GM18870 (cell line): ENCODE measurements around the gene APMAP.

Source experiments
- ATAC-seq: cut with Tn5 transposase; IDR thresholded peaks from one replicate; pipeline ENCODE4 v1.9.1; 2021; ENCODE audit warnings: moderate library complexity; ENCODE audit not compliant: unreplicated experiment

The APMAP gene, protein sequence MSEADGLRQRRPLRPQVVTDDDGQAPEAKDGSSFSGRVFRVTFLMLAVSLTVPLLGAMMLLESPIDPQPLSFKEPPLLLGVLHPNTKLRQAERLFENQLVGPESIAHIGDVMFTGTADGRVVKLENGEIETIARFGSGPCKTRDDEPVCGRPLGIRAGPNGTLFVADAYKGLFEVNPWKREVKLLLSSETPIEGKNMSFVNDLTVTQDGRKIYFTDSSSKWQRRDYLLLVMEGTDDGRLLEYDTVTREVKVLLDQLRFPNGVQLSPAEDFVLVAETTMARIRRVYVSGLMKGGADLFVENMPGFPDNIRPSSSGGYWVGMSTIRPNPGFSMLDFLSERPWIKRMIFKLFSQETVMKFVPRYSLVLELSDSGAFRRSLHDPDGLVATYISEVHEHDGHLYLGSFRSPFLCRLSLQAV

DNA sequence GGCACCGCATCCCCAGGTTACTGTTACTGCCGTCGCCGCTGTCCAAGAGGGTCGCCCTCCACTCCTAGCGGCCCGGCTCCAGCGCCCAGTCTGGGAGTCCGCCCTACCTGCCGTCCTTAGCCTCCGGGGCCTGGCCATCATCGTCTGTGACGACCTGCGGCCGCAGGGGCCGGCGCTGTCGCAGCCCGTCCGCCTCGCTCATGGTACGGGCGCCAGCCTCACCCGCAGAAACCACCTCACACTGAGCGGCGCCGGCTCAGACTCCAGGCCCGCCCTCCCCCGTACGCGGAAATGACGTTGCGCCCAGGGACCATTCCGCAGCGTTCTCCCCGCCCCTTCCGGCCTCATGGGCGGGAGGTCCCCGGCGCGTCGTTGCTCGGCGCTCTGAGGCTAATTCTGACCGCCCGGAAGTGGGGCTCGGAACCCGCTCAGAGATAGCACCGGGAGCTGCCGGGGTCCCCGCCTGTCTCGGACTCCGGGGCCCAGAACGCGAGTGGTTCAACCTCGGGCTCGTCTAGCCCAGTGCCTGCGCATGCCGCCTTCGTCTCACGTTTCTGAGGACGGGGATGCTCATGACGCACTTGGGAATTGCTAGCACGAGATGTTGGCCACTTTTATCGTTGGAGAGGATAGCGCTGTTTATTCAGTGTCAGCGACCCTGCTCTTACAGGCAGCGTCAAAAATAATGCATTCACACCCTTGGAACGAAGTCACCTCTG is at the start of gene APMAP:
Gene APMAP, minus strand, starts transcription at position 265 of the 719 bp plus-strand sequence. Its CDS starts 63 bp downstream, at position 202.
- peak; percentile 93 for ATAC-seq

DNA sequence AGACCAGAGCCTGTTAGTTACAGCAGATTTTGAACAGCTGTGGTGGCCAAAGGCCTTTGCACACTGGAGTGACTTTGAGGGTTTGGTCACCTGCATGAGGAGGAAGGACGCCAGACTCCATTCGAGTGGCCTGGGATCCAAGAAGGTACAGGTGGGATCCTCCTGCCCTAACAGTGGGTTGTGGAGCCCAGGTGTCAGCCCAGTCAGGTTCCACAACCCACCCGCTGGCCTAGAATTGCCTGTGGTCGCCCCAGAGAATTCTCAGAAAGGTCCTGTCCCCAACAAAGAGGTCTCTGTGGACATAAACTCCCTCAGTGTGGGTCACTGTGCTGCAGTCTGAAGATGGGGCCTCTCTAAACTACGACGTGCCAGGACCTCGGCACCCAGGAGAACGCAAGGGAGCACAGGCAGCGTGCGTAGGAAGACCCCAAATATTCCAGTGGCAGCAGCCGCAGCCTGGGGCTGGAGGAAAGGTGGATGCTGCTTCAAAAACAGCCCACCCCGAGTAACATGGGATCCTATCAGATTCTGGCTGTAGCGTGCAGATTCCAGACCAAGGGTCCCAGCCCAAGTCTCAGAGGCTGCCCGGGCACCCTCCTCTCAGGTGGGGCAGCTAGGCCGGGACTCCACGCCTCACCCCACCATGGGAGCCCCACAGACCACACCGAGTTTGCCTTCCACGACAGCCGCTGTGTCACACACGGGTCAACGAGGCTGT is 49.4 kb upstream of the APMAP start:
- no peak for ATAC-seq

DNA sequence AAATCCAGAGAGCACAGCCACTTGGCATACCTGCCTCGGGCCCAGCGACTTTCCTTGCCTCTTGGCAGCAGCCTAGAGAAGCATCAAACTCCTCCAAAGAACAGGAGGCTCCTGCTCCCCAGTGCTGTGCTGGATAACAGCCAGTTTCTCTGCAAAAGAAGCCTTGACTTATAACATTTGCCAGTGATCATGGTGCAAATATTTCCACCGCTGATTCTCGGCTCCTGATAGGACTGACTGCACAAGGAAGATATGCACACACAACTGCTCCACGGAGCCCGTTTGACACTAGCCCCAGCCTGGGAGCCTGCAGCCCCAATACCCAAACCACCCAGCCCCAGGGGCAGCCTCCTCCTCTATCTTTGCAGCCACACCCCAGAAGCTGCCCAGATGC is 47.9 kb upstream of the APMAP start:
- no peak for ATAC-seq

DNA sequence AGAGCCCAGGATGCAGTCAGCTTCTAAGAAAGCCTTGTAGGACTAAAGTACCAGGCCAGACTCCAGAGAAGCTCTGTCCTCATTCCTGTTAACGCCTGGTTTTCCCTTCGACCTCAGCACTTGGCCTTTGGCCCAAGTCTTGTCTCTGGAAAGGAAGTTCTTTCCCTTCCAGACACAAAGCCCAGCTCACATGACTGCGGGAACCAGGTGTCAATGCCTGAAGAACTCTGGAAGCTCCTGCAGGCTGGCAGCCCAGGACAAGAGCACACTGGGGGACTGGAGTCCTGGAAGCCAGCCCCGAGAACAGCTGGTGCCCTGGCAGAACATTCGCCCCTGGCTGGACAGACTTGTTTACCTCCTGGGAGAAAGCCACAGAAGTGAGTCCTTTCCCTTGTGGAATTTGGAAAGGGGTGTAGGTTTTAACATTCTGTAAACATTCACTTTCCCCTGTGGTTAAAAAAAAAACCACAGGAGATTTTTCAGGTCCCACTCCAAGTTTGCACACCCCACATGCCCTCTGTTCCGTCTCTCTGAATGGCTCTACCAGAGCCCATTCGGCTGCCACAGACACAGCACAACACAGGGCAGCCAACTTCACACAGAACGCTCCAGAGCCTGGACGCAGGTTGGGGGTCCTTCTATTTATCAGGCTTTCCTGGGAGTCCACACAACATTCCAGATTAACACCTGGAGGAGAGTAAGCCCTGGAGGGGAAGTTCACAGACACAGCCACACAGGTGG is 47.3 kb upstream of the APMAP start:
- no peak for ATAC-seq

DNA sequence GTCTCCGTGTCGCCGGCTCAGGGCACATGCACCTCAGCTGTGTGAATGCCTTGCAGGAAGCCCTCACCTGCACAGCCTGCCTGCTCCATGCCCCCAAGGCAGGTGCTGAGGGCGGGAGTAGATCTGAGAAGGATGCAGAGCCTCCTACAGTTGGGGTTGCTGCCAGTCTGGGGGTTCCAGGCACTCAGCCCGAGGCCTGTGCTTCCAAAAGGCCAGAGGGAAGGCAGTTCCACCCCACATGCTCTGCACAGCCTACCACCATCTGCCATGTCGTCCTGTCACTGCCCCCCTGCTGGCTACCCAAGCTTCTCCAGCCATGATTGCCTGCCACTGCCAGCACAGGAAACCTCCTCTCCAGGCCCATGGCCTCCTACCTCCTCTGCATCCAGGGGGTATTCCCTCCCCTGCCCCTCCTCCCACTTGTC is 46.1 kb upstream of the APMAP start:
- ATAC-seq, result no peak

DNA sequence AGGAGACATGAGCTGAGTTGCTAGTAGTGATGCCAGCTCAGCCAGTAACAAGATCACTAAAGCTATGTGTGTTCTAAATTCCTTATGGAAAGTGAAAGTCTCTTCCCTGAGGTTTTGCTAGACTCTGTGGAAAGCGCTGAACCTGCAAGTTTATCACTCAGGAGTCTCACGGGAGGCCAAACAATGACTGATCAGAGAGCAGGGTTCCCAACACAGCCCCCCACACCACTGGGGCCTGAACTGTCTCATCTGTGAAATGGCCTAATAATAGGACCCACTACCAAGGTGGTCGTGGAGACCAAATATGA is 45.5 kb upstream of the APMAP start:
- ATAC-seq, result no peak

DNA sequence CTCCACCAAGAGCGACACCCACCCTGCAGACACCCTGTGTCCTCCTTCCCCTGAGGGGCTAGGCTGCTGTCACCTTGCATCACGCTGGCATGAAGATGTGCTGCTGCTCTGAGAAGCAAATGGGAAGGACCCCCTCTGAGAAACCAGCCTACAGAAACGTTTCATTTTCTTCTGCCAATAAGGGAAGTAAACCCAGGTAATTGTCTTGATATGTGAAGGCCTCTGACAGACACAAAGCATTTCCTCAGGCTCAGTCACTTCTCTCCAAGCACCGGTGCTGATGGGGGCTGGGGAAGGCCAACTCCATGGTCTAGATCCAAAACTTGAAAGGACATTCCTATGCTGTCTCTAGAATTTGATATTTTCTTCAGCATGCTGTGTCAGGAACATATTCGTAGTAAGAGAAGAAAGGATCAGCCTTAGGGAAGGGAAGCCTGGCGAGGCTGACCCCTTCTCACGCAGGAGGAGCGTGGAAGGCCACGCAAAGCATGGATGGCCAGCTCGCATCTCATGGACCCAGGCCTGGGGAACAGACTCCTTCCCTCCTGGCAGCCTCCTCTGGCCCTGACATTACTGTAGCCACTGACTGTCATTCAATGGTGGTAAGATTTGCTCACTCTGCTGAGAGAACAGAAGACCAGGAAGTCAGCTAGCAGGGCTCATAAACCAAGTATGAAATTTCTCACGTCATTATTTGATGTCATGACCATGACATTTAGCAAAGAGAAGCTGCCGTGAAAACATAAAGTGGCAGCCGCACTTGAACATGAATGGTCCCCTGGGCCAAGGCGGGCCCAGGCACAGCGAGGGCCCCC is 44.9 kb upstream of the APMAP start:
- ATAC-seq, result no peak

DNA sequence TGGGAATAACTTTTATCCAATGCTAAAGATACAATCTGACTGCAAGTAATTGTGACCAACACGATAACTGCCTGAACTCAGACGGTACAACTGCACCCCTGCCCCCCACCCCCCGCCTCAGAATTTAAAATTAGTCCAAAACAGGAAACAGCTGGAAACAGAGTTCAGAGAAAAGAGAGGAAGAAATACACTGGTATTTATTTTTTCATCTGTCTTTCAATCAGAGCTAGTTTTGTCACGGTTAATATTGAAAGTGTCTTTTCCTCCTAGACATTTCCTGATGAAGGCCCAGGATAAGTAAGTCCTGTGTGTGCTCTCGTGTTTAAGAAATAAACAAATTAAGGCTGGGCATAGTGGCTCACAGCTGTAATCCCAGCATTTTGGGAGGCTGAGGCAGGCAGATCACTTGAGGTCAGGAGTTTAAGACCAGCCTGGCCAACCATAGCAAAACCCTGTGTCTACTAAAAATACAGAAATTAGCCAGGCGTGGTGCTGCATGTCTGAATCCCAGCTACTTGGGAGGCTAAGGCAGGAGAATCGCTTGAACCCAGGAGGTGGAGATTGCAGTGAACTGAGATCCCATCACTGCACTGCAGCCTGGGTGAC is 43.9 kb upstream of the APMAP start:
- ATAC-seq, result no peak

DNA sequence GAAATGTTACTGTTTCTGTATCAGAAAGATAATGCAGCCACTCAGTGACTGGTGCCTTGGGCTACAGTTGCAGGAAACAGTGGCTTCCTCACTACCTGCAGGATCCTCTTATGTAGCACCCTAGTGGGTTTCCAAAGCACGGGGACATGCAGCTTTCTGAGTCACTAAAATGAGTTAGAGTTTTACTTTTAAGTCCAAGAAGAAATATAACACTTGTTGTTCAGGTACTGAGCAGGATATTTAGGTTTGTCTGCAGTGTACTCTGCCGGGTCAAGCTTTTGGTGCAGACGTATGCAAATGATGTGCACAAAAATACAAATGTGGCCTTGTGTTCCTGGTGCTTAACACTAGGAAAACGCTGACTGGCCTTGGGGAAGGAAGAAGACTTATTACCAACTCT is 43.4 kb upstream of the APMAP start:
- ATAC-seq, result no peak

DNA sequence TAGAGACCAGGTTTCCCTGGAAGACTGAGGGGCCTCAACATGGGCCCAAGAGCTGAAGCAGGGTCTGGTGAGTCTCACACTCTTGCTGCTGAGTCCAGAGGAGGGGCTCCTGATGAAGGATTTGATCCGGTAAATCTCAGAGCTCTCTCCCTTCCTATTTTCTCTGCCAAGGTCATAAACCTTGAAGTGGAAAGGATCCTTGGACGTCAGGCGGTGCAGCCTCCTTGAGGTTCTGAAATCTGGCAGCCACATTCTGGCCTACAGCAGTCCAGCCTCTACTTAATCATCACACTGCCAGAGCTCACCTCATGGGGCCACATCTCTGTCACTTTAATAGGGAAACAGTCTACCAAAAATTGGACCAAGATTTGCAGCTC is 41.4 kb upstream of the APMAP start:
- ATAC-seq, result no peak

DNA sequence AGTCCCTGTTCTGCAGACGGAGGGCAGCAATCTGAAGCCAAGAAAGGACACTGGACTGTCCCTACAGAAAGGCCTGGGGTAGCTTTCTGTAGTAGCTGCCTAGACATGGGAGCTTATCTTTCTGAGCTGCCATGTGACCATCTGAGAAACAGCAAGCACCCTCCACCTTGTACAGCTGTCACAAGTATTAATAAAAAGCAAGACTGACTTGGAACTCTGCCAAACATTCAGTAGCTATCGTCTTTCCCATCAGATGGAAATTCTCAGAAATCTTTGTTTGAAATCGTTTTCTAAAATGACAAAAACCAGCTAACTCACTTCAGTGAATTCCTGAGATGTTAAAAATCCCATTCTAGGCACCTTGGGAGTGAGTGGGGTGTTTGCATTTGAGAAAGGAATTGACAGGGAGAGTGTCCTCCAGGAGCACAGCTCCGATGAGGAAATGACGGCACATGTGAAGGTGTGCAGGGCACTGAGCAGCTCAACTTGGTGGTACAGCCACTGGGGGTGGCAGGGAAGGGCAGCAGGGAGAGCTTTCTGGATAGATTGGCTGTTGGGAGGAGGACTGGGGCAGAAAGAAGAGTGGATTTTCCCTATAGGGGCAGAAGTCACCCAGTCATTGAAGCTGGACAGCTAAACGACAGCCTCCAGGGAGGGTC is 40.8 kb upstream of the APMAP start:
- no peak for ATAC-seq

DNA sequence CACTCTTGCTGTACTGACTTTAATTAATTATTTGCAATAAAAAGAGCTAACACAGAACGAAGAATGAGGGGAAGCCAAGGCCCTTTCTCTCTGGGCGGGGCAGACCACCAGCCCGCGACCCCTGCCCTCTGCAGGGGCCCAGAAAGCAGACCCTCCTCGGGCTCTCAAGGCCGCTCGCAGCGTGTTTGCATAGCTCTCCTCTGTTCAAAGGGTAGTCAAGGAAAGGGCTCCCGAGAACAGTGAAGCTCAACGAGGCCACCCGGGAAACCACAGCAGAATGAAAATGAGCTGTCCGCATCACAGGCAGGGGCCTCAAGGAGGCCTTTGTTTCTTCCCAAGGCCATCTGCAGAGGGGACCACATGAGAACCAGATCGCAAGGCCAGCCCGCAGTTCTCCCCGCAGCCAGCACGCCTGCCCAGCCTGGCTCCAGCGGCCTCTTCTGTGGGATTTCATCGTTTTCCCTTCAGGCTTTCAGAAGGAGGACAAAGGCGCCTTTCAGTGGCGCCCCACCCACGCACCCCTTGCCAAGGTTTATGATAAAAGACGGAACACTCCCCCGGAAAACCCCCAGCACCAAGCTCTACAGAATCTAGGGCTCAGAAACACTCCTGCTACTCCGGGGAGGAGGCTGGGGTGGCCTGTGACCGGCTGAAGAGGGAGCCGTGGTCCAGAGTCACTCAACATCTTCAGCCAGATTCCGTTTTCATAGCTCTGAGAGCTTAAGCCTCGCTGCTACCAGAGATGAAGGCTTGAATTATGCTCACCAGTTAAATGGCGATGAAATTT is 40.1 kb upstream of the APMAP start:
- no peak for ATAC-seq

DNA sequence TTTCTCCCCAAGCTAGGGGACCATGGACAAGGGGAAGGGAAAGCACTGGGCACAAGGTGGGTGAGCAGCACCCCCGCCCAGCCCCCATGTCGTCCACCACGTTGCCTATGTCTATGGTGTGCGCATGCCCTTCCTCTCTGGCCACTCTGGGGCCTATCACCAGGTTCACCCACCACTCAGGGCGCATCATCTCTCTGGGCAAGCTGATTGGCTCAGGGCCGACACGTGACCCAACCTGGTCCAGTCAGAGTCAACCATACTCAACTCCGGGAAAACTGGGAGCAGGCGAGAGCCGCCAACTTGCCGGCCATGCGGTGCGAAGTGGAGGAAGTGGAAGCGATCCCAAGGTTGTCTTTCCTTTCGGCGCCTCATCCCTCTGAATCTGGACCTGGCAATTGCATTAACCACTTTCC is 39.5 kb upstream of the APMAP start:
- no peak for ATAC-seq

DNA sequence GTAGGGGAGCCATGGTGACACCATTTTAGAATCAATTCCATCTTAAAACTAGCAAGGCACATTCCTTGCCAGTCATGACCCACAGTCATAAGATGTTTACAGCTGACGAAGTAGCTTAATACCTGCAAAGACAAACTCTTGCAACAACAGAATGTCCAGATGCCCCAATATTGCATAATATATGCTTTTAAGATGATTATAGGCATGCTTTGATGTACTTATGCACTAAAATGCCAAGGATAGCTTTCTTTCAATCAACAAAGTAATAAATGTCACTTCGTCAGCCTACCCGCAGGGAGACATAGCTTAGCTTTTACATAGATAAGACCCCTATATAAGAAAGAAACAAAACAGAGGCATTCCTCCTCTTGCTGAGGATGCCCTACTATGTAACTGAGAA is 38.7 kb upstream of the APMAP start:
- ATAC-seq, result no peak

DNA sequence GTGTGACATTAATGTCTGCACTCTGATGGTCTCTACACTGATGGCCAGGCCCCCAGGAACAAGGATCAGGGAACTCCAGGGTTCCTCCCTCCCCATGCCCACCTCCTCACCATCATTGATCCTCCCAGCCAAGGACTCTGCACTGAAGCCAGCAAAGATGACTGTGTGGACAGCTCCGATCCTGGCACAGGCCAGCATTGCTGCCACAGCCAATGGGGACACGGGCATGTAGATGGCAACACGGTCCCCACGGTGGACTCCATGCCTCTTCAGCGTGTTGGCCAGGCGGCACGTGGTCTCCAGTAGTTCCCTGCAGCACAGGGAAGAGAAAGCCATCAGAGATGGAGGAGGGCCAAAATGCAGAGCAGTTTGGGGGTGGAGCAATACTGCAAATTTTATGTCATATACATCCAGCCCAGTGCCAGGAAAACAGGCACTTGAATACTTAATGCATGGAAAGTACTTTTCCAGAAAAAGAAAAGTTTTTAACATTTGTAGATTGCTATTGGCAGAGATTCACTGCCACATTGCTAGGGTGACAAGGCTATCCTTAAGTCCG is 38.2 kb upstream of the APMAP start:
- no peak for ATAC-seq

DNA sequence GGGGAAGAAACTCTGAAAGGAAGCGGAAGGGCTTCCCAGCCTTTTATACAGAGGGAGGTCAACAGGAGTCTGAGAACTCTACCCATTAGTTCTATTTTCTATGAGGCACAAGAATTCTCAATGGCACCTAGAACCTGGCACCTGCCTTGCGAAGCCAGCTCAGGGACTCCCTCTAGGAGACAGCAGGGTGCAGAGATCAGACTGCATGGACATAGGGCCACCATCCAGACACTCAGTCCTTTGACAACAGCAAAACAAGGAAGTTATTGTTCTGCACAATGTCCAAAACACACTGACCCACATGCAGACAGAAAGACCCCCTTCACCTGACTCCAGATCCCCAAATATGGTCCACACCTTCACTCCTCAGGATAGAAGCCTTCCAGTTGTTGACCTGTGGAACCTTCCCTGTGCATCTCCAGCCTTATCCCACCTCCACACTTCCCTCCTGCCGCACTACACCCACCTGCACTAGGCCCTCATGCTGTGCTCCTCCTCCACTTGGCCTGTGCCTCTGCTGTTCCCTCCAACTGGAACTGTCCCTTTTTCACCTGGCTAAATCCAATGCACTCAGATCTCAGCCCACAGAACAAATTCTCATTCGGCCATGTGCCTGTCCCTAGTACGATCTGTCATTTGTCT is 37.6 kb upstream of the APMAP start:
- ATAC-seq, result no peak

DNA sequence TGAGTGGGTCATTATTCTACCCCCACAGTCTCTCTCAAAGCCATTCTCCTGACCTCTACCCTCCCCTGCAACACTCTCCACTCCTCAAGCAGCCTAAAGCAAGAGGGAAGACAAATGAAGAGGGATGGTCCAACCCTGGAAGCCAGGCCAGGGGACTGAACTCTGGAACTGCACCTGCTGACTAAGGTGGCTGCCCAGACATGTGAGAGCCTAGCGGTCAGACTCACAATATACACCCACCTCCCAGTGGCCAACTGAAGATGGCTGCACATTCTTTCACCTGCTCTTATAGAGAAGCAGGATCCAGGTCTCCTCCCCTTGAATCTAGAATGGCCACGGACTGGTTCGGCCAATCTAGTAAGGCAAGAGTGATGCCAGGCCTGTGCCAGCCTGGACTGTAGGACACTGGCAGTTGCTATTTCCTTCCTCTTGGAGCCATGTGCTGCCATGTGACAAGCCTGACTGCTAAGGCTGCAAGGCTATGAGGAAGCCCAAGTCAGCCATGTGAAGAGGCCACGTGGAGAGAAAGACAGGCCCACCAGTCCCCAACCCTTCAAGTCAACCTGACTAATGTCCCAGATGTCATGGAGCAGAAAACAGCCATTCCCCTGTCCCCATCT is 33.5 kb upstream of the APMAP start:
- no peak for ATAC-seq
